ENCODE results near the gene MAP1S.
A peak's percentile ranks its signal among the peaks of the same experiment; 100 is the strongest.

The MAP1S gene

DNA sequence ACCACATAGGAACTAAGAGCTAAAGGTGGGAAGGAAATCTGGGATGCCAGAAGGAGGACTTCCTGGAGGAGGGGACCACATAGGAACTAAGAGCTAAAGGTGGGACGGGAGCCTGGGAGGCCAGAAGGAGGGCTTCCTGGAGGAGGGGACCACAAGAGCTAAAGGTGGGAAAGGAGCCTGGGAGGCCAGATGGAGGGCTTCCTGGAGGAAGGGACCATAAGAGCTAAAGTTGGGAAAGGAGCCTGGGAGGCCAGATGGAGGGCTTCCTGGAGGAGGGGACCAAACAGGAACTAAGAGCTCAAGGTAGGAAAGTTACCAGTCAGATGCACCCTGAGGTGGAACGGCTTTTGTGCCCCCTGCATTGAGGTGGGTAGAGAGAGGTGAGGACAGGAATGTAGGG lies 22.2 kb downstream of the MAP1S start:
- DNase-seq, result no peak

GRCh38 chr19:17743874-17744580 lies 24.7 kb downstream of the MAP1S start:
- no peak for DNase-seq

GRCh38 chr19:17747205-17748098 lies 28.2 kb downstream of the MAP1S start:
- peak; percentile 94 for DNase-seq

DNA sequence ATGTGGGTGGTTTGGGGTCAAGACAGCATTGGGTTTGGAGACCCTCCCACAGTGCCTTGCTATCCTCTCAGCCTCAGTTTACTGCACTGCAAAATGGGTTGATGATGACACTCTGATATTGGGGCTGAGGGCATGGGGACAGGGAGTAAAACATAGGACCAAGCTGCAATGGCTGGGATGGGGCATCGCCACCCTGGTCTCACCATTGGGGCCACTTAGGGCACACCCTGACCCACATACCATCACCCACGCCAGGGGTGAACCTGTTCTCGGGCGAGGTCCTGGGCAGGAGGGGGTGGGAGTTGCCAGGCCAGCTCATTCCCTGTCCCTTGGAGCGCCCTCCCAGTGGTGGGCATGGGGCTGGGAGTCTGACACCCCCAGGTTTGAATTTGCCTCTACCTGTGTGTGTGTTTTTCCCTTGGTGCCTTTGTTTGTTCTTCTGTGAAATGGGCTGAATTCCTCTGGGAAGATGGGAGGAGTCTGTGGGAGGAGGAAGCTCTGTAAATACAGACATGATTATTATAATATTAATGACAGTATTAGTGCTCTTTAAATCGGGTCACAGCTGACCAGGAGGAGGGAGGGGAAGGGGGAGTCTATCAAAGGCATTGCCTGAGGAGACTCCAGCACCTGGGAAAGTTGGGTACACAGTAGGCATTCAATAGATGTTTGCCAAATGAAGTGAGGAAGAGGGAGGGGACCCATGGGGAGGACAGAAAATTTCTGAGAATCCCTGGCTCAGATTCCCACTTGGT lies 29.8 kb downstream of the MAP1S start:
- DNase-seq, result no peak

DNA sequence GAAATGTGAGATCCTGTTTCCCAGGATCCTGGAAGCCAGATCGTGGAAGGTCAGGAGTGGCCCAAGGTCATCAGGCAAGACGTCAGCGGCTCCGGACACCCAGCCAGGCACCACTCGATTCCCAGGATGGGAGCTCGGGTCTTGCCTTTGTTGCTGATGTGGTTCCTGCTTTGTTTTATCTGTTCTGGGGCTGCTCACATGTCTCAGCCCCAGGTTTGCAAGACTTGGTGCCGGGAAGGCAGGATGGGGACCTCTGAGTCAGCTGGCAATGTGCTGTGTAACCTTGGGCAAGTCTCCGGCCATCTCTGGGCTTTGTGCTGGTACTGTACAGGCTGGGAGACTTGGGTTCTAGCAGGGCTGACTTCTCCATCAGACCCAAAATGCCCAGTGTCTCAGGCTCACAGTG lies 30.6 kb downstream of the MAP1S start:
- no peak for DNase-seq

- DNase-seq, result no peak
Measured at GRCh38 chr19:17751103-17751911, 32.0 kb downstream of the MAP1S start, which contains the start of gene FCHO1. FCHO1 (plus strand) TSS chr19:17751477; CDS start chr19:17755165, 3,688 bp downstream.

GRCh38 chr19:17751912-17752273 lies 32.6 kb downstream of the MAP1S start:
- no peak for DNase-seq

- no peak for DNase-seq
Measured at GRCh38 chr19:17752865-17753639, 33.8 kb downstream of the MAP1S start.

DNA sequence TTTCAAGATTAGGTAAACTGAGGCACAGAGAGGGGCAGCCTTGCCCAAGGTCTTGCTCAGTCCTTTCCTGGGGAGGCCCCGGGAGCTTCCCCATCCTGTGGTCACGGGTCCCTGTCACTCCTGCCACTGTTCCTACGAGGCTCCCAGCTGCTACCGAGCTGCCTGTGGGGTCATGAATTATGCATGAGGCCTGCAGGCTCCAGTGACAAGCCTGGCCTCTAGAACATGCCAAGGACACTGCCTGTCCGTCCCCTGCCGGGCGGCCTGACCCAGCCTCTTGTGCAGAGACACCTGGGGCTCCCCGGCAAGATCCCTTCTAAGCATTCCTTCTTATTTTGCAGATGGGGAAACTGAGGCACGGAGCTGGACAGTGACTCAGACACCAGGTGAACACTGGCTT lies 34.7 kb downstream of the MAP1S start:
- no peak for DNase-seq

GRCh38 chr19:17754634-17755442 lies 35.6 kb downstream of the MAP1S start:
- DNase-seq, result no peak

DNA sequence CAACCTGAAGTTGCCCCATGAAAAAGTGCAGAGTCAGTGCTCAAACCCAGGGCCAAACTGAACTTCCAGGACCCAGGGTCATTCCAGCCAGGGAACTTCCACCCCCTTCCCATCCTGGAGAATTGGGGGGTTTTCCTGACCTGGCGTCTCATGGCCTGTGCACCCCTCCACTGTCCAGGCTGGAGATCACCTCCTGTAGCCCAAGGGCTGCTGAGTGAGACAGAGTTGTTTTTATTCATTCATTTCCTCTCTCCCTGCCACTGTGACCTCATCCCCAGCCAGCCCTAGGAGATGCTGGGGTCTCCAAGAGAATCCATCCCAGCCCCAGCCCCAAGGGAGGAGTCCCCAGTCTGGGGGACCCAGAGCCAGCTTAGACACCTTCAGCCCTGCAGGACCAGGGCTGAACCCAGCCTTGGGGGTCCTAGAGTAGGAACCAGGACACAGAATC lies 36.2 kb downstream of the MAP1S start:
- DNase-seq, result no peak

GRCh38 chr19:17755977-17756670 lies 36.8 kb downstream of the MAP1S start:
- peak; percentile 65 for DNase-seq

- DNase-seq, result peak; percentile 21
Measured at GRCh38 chr19:17757125-17757524, 37.8 kb downstream of the MAP1S start.

DNA sequence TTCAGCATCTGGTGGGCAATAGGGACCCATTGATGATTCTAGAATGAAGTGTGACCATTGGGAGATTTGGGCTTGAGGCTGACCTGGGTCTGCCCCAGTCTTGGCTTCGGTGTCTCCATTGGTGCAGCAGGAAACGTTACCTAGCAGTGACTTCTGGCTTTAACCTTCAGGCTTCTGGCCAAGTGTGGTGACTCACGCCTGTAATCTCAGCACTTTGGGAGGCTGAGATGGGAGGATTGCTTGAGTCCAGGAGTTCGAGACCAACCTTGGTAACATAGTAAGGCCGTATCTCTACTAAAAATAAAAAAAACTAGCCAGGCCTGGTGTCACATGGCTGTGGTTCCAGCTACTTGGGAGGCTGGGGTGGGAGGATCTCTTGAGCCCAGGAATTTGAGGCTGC lies 39.2 kb downstream of the MAP1S start:
- DNase-seq, result no peak

GRCh38 chr19:17761148-17761547 lies 41.9 kb downstream of the MAP1S start:
- DNase-seq, result no peak

GRCh38 chr19:17762505-17763229 lies 43.4 kb downstream of the MAP1S start:
- no peak for DNase-seq

- DNase-seq, result no peak
Measured at GRCh38 chr19:17764348-17764747, 45.1 kb downstream of the MAP1S start.

DNA sequence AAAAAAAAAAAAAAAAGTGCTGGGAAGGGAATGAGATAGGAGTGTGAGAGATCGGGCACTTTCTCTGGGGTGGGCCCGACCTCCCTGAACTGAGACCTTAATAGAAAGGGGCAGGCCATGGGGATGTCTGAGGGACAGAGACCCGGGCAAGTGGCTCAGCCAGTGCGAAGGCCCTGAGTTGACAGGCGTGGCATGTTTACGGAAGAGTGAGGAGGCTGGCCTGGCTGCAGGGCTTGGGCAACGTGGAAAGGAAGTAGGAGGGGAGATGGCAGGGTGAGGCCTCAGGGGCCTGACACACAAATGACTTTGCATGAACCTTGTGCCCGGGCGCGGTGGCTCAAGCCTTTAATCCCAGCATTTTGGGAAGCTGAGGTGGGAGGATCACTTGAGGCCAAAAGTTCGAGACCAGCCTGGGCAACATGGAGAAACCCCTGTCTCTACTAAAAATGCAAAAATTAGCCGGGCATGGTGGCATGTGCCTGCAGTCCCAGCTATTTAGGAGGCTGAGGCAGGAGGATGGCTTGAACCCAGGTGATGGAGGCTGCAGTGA lies 45.9 kb downstream of the MAP1S start:
- no peak for DNase-seq

DNA sequence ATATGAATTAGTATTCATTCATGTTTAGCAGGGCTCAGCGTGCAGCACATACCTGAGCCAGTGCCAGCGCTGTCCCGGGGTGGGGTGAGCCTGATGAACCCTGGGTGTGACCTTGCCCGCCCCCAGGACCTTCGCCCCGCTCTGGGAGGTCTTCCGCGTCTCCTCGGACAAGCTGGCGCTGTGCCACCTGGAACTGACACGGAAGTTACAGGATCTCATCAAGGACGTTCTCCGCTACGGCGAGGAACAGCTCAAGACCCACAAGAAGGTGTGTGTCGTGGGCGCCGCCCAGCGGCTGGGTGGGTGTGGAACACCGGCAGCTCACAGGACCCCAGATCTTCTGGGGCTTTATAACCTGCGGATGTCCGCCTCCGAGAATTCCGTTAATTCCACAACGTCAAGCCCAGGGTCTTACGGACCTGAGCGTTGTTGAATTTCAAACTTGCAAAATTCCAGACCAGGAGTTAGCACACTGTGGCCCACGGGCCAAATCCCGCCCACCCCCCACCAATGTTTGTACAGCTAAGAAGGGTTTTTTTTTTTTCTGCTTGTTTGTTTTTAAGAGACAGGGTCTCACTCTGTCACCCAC lies 47.4 kb downstream of the MAP1S start:
- peak; percentile 84 for DNase-seq

Data from COR-L47 (cell line).